NCI-H446 (cell line): ENCODE measurements around the gene TSR1.

Experiments
- DNase-seq, 2 experiments: peaks; one replicate each; lab custom pipeline; 2025; lab: John Stamatoyannopoulos, UW

The TSR1 gene

GRCh38 chr17:2336215-2336851, at the start of gene TSR1:
TSS of gene TSR1 (minus strand) at chr17:2336457. CDS start at chr17:2336427, 30 bp downstream.
- DNase-seq: peak; percentile 83 to 91

GRCh38 chr17:2385240-2386210, 49.3 kb upstream of the TSR1 start:
- DNase-seq: no peak

- DNase-seq: no peak
These were observed 48.3 kb upstream of the TSR1 start for GRCh38 chr17:2384439-2385127.

- no peak for DNase-seq
These were observed 47.4 kb upstream of the TSR1 start for GRCh38 chr17:2383628-2384167.

GRCh38 chr17:2380950-2381649, 44.8 kb upstream of the TSR1 start:
- no peak for DNase-seq

GRCh38 chr17:2380226-2380922, 44.1 kb upstream of the TSR1 start:
- DNase-seq: no peak

GRCh38 chr17:2379489-2380225, 43.4 kb upstream of the TSR1 start:
- DNase-seq: no peak

- DNase-seq: no peak
These were observed 42.6 kb upstream of the TSR1 start for GRCh38 chr17:2378905-2379304.

GRCh38 chr17:2377659-2378058, 41.4 kb upstream of the TSR1 start:
- no peak for DNase-seq

GRCh38 chr17:2376107-2376506, 39.9 kb upstream of the TSR1 start:
- DNase-seq: no peak

- DNase-seq: no peak
These were observed 39.1 kb upstream of the TSR1 start for GRCh38 chr17:2375406-2375805.

- DNase-seq: no peak
These were observed 38.5 kb upstream of the TSR1 start for GRCh38 chr17:2374549-2375285.

GRCh38 chr17:2373179-2373578, 36.9 kb upstream of the TSR1 start:
- DNase-seq: no peak

- no peak for DNase-seq
These were observed 36.4 kb upstream of the TSR1 start for GRCh38 chr17:2372681-2373080.

GRCh38 chr17:2372180-2372579, 35.9 kb upstream of the TSR1 start:
- DNase-seq: no peak

GRCh38 chr17:2371183-2372130, 35.2 kb upstream of the TSR1 start:
- no peak for DNase-seq

- no peak for DNase-seq
These were observed 33.9 kb upstream of the TSR1 start for GRCh38 chr17:2370211-2370589.

GRCh38 chr17:2369551-2370210, 33.4 kb upstream of the TSR1 start:
- no peak for DNase-seq
